Fibroblast of skin of right quadriceps (primary cell): ENCODE data around the gene PDIK1L.
A peak's percentile ranks its signal among the peaks of the same experiment; 100 is the strongest.

Experiments used
- DNase-seq: peaks from one replicate; pipeline ENCODE4 v3.0.0-alpha.2; 2013

PDIK1L gene

DNA sequence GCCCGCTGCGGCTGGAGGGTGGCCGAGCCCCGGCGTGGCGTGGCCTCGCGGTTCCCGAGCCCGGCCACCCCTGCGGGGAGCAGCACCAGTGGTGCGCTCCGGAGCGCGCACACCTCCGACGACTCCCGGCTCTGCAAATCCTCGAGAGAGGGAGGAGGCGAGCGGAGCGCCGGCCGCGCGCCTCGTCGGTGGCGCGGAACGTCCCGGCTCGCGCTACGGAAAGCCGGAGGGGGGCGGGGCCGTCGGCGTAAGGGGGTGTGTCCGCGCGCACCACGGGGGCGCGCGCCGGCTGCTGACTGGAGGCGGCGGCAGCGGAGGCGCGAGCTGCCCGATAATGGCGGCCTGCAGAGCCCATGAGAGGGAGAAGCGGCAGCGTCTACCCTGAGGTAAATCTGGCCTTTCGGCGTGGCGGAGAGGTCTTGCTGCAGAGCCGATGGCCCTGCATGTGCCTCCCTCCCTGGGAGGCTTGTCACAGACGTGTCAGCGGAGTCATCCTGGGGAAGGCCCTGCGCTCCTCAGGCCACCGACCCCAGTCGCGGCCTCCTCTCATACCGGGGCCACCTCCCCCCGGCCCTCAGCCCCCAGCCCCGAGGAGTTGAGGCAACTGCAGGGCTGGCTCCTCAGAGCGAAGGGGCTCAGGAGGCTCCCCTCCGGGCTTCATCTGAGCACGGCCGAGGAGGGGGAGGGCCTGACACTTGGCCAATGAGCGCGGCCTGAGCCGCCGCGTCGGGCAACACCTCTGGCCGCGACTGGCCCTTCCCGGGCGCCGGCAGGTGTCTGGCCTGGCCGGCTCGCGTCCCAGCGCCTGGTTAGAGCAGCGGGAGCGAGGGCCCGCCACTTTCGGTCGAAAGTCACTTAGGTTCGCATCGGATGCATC lies at the start of gene PDIK1L:
PDIK1L (plus strand) TSS at position 295 of the 877 bp plus-strand sequence. CDS start 2,485 bp downstream, outside the sequence.
- DNase-seq, result peak; percentile 96

DNA sequence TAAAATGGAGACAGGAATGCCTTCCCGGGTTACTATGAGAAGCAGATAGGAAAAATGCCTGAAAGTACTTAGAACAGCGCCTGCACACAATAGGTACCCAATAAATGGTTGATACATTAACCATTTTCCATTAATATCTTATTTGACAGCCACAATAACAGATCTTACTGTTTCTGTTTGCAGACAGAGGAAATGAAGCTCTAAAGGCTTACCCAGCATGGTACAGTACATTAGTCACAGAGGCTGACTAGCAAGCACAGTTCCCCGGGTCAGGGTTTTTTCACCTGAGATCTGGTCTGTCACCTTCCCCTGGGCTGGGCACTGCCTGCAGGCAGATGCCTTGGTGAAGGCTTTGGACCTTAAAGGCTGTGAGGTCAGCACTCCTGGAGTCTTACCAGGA lies 47.1 kb upstream of the PDIK1L start:
- no peak for DNase-seq

DNA sequence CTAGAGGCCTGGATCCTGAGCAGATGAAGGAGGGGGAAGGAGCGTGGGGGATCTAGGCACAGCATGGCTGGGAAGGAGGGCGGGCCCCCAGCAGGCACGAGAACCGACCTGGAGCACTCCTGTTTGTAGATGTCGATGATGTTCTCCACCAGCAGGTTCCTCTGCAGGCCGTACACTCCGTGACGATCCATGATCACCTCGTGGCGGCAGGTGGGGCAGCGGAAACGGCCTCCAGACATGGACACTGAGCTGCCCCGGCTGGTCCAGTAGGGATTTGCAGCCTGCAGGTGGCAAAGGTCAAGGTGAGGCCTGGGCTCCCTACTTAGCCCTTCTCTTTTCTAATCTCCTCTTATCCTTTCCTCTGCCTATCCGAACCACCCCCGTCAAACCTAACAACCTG lies 45.5 kb upstream of the PDIK1L start:
- no peak for DNase-seq

DNA sequence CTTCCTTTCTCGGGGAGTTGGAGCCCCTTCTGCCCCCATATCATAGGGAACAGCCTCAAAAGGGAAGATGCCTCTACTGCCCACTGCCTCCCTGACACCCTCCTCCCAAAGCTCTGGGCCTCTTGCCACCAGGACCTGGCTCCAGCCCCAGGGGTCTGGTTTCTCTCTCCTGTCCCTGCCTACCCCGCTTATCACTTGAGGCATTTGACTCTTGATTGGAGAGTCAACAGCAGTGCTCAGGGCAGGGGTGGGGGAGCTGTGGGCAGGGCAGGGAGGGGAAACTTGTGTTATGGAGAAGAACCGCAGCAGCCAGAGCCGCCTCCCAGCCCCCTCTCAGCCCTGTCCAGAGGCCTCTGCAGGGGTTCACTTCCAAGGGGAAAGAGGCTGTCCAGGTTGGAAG lies 44.8 kb upstream of the PDIK1L start:
- DNase-seq, result no peak

DNA sequence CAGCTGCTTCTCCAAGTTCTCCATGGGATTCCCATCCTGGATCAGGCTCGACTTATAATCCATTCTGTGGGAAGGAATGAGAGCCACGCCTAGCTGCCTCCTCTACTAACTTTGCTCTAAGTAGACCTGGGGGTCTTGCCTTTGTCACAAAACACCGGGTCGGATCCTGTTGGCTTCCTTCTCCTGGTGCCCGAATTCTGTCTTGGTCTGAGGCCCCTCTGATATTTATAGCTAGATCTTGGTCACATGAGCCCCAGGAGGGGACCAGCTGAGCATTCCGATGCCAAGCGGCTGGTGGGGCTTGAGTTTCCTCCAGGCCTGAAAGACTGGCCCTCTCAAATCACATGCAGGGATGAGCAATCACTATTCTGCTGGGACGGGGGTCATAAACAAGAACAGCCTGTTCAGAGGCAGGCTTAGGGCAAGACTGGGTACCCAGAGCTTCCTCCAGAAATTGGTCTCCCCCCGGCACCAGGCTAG lies 44.2 kb upstream of the PDIK1L start, which contains the start of gene TRIM63:
TRIM63 (minus strand) TSS at position 199 of the 480 bp plus-strand sequence; CDS start at position 63, 136 bp downstream.
- DNase-seq, result no peak

DNA sequence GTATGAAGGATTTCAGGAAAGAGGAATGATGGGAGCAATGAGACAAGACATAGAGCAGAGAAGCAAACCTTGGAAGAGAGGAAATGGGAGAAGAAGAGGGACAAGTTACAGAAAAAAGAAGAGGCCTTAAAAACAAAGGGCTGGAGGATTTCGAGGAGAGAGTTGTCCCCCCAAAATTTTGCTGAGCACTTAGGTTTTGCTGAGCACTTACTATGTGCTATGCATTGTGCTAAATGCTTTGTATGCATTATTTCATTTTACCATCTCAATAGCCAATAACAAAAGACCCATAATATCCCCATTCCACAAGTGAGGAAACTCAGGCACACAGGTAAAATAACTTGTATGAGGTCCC lies 41.7 kb upstream of the PDIK1L start:
- no peak for DNase-seq

DNA sequence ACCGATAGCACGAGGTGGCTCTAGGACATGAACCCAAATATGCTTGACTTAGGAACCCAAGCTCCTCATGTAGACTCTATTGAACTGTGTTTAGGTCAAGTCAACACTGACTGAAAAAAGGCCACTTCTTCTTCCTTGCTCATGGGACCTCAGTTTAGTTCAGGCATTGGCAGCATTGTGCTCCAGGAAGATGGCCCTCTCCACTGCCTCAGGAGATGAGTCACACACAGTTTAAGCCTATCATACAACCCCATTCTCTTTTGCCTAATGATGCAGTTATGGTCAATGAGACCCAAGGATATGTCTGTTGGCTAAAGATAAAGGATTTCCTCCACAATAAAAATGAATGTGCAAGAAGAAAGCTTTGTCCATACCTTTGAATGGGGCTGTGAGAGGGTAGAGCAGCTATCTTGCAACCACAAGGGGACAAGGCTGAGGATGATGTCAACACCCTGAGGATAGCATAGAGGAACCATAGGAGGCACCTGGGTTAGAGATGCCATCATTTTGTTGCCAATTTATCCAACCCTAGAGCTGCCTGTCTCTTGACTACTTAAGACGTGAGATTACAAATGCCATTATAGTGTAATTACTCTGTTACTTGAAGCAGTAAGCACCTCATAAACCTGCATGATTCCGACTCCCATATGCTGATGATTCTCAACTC lies 41.2 kb upstream of the PDIK1L start:
- no peak for DNase-seq

DNA sequence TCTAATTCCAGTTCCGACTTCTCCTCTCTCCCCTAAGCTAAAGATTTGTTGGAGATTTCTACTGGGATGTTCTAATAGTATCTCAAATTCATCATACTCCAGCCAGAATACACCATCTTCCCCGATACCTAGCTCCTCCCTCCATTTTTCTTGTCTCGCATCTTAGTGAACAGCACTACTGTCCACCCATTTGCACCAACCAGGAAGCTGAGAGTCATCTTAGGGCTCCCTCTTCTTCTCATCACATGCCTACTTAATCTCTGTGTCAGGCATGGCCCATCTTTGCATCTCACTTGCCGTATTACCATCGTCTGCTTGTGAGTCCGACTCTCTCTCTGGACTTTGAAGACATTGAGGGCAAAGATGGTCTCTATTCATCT lies 40.7 kb upstream of the PDIK1L start:
- DNase-seq, result no peak

DNA sequence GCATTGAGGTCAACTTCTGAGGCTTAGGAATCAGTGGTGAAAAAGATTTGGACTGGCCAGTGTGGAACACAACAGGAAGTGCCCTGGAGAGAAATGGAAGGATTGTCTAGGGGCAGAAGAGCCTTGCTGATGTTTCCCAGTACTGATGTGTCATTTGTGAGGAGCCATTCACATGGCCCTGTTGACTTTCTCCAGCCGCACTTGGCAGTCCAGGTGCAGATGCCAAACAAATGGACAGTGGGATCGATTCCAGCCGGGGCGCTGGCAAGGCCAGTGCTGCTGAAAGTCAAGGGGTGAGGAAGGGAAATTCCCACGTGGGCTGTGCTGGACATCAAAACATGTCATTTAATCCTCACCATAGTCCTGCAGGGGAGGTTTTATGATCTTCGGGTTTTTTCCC lies 39.3 kb upstream of the PDIK1L start:
- DNase-seq, result no peak

DNA sequence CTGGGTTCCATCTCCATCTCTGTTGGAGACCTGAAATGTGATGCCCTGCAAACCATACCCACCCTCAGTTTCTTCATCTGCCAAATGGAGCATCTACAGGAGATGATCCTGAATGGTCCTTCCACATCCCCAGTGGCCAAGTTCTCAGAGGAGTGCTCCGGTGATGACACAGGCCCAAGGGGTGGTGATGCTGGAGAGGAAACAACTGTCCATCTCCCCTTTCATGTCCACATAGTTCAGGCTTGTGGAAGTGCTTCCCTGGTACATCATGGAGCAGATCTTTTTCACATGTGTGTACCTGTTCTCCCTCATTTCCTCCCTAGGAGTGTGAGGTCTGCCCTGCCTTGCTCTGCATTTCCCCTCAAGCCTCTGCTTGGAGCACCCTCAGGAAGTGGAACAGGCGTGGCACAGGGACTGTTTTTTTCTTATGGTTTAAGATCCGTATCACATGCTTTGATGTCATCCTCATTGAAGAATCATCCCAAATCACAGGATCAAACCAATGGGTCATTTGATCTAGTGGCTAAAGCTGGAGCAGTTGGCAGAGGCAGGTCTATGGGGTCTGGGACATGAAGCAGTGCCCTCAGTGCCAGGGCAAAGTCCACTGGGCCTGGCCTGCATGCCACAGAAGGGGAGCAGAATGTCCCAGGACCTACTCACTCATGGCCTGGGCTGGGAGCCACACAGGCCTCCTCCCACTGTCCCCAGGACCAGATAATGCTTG lies 36.0 kb upstream of the PDIK1L start:
- no peak for DNase-seq

DNA sequence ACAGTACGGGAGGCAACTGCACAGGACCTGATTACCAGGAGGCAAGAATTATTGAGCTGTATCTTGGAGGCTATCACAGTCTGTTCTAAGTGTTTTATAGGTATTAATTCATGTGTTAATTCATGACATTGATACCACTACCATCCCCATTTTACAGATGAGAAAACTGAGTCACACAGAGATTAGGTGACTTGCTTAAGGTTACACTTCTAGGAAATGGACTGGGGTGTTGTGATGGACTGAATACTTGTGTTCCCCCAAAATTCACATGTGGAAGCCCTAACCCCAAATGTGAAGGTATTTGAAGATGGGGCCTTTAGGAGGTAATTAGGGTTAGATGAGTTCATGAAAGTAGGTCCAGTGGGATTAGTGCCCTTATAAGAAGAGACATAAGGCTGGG lies 34.1 kb upstream of the PDIK1L start:
- no peak for DNase-seq

DNA sequence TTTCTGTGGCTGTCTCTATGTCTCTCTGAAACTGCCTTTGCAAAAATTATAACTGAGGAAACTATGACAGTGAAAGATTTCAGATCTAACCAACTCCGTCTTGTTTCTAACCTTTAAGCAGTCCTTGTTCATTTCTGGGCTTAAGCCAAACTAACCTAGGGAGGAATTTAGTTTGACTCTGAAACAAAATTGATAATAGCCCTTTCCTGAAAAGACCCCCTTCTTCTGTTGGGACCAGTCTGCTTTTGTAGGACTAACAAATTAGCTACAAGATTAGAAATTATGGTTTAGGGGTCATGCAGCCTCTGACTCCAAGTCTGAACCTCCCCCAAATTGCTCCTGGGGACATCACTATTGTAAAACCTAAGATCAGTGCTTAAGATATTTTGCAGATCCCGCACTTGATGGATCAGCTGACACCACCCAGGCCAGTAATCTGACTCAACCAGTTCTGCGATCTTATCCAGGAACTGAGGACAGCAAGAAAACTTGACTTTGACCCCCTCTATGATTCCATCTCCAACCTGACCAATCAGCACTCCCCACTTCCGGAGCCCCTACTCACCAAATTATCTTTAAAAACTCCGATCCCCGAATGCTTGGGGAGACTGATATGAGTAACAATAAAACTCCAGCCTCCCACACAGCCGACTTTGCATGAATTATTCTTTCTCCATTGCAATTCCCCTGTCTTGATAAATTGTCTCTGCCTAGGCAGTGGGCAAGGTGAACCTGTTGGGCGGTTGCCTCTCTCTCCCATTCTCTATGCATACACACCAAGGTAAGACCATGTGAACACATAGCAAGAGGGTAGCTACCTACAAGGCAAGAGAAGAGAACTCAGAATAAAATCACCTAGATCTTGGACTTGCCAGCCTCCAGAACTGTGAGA lies 33.1 kb upstream of the PDIK1L start:
- no peak for DNase-seq

DNA sequence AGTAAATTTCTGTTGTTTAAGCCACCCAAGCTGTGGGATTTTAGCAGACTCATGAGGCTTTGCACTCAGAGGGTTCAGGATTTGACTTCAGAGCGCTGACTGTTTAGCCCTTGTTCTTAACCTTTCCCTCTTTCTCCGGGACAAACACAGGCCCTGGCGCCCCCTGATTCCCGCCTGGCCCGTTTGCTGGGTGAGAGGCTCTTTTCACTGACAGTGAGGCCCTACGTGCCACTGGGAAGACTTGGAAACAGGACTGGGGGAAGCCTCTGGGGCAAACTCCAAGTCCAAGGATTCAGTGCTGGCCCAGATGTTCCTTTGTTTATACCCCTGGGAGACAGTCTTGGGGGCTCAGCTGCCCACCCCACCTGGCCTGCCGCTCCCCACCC lies 32.5 kb upstream of the PDIK1L start:
- no peak for DNase-seq

DNA sequence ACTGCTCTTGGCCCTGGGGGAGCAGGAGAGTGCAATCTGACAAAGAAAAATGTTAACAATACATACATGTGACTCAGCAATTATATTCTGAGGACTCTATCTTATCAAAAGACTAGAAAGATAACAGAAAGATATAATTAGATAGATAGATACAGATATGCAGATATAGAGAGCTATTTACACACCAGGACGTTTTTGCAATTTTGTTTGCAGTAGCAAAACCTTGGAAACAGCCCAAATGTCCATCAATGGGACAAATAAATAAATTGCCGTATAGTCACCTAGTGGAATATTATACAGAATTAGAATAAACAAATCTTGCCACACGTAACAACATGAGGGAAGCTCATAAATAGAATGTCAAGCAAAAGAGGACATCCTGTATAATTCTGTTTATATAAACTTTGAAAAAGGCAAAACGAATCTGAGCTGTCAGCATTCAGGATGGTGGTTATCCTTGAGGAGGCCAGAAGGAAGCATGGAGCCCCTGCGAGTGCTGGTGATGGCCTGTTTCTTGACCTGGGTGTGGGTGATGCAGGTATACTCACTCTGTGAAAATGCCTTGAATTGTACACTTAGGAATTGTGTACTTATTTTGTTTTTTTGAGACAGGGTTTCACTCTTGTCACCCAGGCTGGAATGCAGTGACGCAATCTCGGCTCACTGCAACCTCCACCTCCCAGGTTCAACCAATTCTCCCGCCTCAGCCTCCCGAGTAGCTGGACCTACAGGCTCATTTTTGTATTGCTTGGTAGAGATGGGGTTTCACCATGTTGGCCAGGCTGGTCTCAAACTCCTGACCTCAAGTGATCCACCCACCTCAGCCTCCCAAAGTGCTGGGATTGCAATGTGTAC lies 31.4 kb upstream of the PDIK1L start:
- DNase-seq, result no peak

DNA sequence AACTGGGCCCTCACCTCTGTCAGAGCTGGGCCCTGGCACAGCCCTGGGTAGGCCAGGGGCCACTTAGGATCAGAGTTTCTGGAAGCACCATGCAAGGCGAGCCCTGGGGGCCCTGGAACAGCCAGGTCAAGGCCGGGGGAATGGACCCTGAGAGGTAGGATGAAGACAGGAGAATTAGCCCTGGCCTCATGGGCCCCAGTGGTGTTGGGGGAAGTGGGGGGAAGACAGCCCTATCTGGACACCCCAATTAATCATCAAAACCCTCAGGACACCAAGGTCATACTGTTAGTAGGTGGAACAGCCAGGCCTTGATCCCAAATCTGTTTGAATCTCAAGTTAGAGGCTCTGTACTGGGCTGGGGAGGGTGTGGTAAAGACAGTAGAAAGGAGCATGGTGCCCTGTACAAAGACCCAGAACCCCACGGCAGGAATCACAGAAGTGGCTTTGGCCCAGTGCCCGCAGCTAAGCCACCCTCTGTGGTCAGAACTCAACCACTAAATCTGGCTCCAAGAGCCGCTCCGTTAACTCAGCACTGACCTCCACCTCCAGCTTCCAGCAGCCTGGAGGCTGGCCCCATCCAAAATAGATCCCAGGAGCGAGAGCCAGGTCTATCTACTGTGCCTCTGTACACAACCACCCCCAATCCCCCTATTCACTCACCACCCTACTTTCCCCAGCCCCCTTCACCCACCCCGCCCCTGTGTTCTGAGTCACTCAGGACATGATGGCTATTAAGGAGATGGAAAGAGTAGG lies 30.2 kb upstream of the PDIK1L start:
- DNase-seq, result no peak

DNA sequence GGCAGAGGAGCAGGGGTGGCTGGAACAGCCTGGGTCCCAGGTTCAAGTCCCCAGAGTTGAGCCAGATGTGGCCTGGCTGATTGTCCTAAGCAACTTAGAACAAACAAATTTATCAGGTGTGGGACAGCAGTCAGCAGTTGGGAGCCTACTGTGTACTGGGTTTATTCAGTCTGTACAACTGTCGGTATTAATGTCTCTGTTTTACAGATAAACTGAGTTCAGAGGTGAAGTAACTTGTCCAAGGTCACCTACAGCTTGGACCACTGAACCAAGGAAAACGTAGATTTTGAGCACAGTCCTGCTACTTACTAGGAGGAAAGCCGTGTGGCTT lies 29.6 kb upstream of the PDIK1L start:
- no peak for DNase-seq

DNA sequence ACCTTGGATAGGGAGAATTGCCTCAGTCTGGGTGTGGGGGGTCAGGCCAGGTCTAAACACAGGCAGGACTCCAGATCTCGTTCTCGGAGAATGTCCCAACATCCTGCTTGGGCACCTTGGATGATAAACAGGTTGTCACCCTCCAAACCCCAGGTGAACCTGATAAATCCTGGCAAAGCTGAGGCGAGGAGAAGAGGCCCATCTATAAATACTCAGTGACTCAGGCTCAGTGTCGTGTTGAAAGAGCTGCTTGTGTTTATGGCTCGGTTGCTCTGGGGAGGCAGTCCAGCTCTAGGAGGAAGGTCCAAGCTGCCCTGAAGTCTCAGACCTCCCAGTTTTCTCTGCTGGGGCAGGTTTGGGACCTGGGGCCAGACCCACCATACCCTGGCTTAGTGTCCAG lies 28.4 kb upstream of the PDIK1L start:
- no peak for DNase-seq

DNA sequence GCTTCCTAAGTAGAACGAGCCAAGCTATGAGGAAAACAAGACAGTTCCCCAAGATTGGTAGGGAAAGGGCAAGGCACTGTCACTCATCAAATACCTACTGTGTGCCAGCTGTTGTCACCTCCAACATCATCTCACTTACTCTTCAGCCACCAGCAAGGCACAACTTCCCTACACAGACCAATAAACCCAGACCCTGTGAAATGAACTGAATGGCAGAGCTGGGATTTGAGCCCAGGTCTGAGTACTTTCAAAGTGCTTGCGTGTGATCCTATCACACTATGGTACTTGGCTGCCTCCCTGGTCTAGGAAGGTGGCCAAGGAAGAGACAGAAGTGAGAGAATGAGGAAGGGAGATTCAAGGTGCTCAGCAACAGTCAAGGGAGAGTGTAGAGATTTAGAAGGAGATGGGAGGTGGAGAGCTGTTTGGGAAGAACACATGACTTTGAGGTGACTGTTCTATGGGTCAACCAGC lies 27.5 kb upstream of the PDIK1L start:
- DNase-seq, result no peak

DNA sequence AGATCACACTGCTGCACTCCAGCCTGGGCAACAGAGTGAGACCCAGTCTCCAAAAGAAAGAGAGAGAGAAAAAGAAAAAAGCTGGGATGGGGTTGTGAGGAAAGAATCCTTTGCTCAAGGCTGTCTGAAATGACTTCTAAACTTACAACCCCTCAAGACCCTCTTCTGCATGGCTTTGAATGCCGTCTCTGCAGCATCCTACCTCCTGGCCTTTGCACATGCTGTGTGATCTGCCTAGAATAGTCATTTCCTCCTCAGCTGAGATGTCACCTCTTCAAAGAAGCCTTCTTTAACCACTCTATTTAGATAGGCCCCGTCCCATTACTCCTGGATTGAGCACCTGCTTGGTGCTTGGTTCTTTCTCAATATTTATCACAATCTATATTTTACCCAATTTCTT lies 26.8 kb upstream of the PDIK1L start:
- no peak for DNase-seq

DNA sequence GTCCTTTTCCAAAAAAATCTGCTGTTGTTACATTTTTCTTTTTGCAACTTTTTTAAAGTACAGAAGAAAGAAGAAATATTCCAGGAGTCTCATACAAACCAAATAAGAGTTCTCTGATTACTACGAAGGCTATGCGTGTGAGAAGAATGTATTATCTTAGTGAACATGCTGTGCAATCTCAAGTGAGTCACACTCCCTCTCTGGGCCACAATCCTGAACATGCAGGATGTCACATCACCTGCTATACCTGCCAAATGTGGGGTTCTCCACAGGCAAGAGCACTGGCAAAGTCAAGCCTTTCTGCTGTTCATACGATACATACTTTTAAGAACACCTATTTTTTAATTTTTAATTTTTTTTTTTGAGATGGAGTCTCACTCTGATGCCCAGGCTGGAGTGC lies 22.5 kb upstream of the PDIK1L start:
- DNase-seq, result no peak

DNA sequence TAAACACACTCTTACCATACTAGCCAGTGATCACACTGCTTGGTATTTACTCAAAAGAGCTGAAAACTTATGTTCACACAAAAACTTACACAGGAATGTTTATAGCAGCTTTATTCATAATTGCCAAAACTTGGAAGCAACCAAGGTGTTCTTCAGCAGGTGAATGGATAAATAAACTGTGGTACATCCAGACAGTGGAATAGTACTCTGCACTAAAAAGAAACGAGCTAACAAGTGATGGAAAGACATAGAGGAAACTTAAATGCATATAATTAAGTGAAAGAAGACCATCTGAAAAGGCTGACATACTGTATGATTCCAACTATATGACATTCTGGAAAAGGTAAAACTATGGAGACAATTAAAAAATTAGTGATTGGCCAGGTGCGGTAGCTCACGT lies 20.7 kb upstream of the PDIK1L start:
- DNase-seq, result no peak
